Measurements from ENCODE around the gene ATP6V1A.

DNA sequence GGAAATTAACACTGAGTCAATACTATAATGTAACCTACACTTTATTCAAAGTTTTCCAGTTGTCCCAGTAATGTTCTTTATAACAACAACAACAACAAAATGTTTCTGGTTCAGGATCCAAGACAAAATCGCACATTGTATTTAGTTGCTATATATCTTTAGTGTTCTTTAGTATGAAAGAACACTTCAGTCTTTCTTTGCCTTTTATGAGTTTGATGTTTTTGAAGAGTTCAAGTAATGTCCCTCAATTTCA is 84.2 kb downstream of the ATP6V1A start:
- TF ChIP-seq, protein P1, sequence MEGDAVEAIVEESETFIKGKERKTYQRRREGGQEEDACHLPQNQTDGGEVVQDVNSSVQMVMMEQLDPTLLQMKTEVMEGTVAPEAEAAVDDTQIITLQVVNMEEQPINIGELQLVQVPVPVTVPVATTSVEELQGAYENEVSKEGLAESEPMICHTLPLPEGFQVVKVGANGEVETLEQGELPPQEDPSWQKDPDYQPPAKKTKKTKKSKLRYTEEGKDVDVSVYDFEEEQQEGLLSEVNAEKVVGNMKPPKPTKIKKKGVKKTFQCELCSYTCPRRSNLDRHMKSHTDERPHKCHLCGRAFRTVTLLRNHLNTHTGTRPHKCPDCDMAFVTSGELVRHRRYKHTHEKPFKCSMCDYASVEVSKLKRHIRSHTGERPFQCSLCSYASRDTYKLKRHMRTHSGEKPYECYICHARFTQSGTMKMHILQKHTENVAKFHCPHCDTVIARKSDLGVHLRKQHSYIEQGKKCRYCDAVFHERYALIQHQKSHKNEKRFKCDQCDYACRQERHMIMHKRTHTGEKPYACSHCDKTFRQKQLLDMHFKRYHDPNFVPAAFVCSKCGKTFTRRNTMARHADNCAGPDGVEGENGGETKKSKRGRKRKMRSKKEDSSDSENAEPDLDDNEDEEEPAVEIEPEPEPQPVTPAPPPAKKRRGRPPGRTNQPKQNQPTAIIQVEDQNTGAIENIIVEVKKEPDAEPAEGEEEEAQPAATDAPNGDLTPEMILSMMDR (IDR thresholded peaks at IDR 0.05; ENCODE audit: insufficient read depth, low read length, poor library complexity, severe bottlenecking): no peak
- no peak for TF ChIP-seq EZH2phosphoT487 (conservative IDR thresholded peaks at IDR 0.05; ENCODE audit: low read length)
